Keratinocyte (primary cell): ENCODE data around the gene TTC8. TPM values are rescaled to one million over a fixed set of nuclear protein-coding genes. Genes with fewer than 3 reads are reported as not detected.

Experiments used
- DNase-seq: peaks from one replicate; pipeline ENCODE4 v3.0.0-alpha.2; 2011; ENCODE audit warnings: low read depth, missing footprints, low spot score
- FAIRE-seq: peaks from 2 replicates; lab custom pipeline; 2011; peaks lifted over from hg19 to GRCh38; lab: Jason Lieb, UNC
- H2AFZ ChIP-seq: 2 replicates; pipeline ENCODE4 v1.6.0; 2012; ENCODE audit warnings: low read length, control low read depth, inconsistent platforms; ENCODE audit not compliant: control insufficient read depth
- H3K27ac ChIP-seq: 2 replicates; pipeline ENCODE4 v1.5.1; 2011; ENCODE audit warnings: low read length; ENCODE audit not compliant: control insufficient read depth, insufficient read depth
- H3K27me3 ChIP-seq: 3 replicates; pipeline ENCODE4 v1.6.0; 2011; ENCODE audit warnings: low read length; ENCODE audit not compliant: control insufficient read depth, insufficient read depth; ENCODE audit errors: extremely low read depth
- H3K36me3 ChIP-seq, 2 experiments: 2 replicates in 1 of 2; 3 replicates in 1 of 2; pipeline ENCODE4 v1.5.1; 2011; ENCODE audit warnings: low read length in 2 of 2, mild to moderate bottlenecking in 1 of 2; ENCODE audit not compliant: control insufficient read depth in 2 of 2, insufficient read depth in 2 of 2; ENCODE audit errors: extremely low read depth in 1 of 2
- H3K4me1 ChIP-seq: 3 replicates; pipeline ENCODE4 v1.5.1; 2011; ENCODE audit warnings: low read length; ENCODE audit not compliant: control insufficient read depth, insufficient read depth; ENCODE audit errors: extremely low read depth
- H3K4me2 ChIP-seq: 3 replicates; pipeline ENCODE4 v1.6.0; 2011; ENCODE audit warnings: low read depth, low read length; ENCODE audit not compliant: control insufficient read depth, insufficient read depth; ENCODE audit errors: extremely low read depth
- H3K4me3 ChIP-seq, 3 experiments: fragments of 200-600 bp in 1 of 3; sonication (generic) in 1 of 3; 2 replicates in 2 of 3; 3 replicates in 1 of 3; pipeline ENCODE4 v1.5.1; 2011 to 2016; ENCODE audit warnings: low read length in 3 of 3, mild to moderate bottlenecking in 3 of 3, control low read depth in 2 of 3, inconsistent platforms in 1 of 3, low read depth in 1 of 3, mixed read lengths in 1 of 3, mixed run types in 1 of 3, moderate library complexity in 1 of 3; ENCODE audit not compliant: control insufficient read depth in 2 of 3, insufficient read depth in 2 of 3; ENCODE audit errors: extremely low read depth in 1 of 3
- H3K79me2 ChIP-seq: 2 replicates; pipeline ENCODE4 v1.6.0; 2012; ENCODE audit warnings: low read length; ENCODE audit not compliant: control insufficient read depth, insufficient read depth
- H3K9ac ChIP-seq: 3 replicates; pipeline ENCODE4 v1.6.0; 2011; ENCODE audit warnings: low read length; ENCODE audit not compliant: control insufficient read depth, insufficient read depth; ENCODE audit errors: extremely low read depth
- H3K9me1 ChIP-seq: 3 replicates; pipeline ENCODE4 v1.6.0; 2011; ENCODE audit warnings: low read length; ENCODE audit not compliant: control insufficient read depth, insufficient read depth; ENCODE audit errors: extremely low read depth
- H3K9me3 ChIP-seq: 2 replicates; pipeline ENCODE4 v1.5.1; 2012; ENCODE audit warnings: low read depth, low read length; ENCODE audit not compliant: control insufficient read depth
- H4K20me1 ChIP-seq: 3 replicates; pipeline ENCODE4 v1.6.0; 2011; ENCODE audit warnings: low read length; ENCODE audit not compliant: control insufficient read depth, insufficient read depth; ENCODE audit errors: extremely low read depth
- EZH2 ChIP-seq: IDR thresholded peaks from one replicate; pipeline ENCODE4 v1.6.1; 2012; ENCODE audit warnings: inconsistent platforms, mild to moderate bottlenecking, low read length, moderate library complexity
- dilution Hi-C: fragments of 300-500 bp; cut with MboI; formaldehyde crosslinking; loops from one replicate; pipeline ENCODE4 v1.7.0; 2020; ENCODE audit warnings: low sequenced_read_pairs; ENCODE audit not compliant: extremely low pct_ligation_motif_present
- polyA plus RNA-seq, 5 experiments: library from polyadenylated mRNA; depleted of rRNA in 3 of 5; stranded (reverse) in 3 of 5; stranded (forward) in 1 of 5; unstranded in 1 of 5; fragments of >200 nt; gene quantifications; 1 replicate in 1 of 5; 2 replicates in 3 of 5; 3 replicates in 1 of 5; pipeline versions ENCODE4 v1.2.1 to v1.2.3, GENCODE V29; 2011 to 2012; ENCODE audit warnings: missing spikeins in 2 of 5, low read depth in 1 of 5, low replicate concordance in 1 of 5
- TF ChIP-seq, protein P1 (sequence below), 3 experiments: IDR thresholded peaks in 1 of 3; conservative IDR thresholded peaks in 1 of 3; optimal IDR thresholded peaks in 1 of 3; 2 replicates in 2 of 3; 3 replicates in 1 of 3; pipeline versions ENCODE3 to v1.5.1; 2011; ENCODE audit warnings: low read length in 3 of 3, mild to moderate bottlenecking in 3 of 3, moderate library complexity in 2 of 3, control low read depth in 1 of 3, inconsistent platforms in 1 of 3; ENCODE audit not compliant: insufficient read depth in 2 of 3; ENCODE audit errors: extremely low read depth in 1 of 3

TTC8 gene
- polyA plus RNA-seq, 1 donor (not counting 4 experiments of a cell fraction or from before 2014, with no cell fraction given): 43.0 TPM

DNA sequence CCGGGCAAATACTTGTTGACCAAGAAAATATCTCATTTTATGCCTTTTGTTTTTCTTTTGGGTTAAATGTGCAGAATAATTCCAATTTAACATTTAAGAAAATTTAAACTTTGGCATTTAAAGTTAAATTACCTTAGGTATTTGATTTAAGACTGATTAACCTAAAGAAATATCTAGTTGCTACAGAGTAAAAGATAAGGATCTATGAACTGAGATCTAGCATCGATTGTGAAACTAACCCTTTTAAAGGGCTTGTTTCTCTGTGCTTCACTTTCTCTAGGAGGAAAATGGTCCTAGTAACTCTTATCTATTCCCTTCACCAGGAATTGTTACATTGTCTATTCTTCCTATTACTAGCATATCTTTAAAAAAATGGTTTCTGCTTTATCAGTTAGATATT is 2.6 kb upstream of the TTC8 start:
- FAIRE-seq (no peak), DNase-seq (no peak)
- no peaks in the 10 kb centered on the region for H3K9me3 ChIP-seq
- H2AFZ ChIP-seq: no peak overlapping the region
- H3K4me3 ChIP-seq: no peak overlapping the region
- H3K9ac ChIP-seq: no peak overlapping the region
- no peak for TF ChIP-seq EZH2
- TF ChIP-seq, protein P1, sequence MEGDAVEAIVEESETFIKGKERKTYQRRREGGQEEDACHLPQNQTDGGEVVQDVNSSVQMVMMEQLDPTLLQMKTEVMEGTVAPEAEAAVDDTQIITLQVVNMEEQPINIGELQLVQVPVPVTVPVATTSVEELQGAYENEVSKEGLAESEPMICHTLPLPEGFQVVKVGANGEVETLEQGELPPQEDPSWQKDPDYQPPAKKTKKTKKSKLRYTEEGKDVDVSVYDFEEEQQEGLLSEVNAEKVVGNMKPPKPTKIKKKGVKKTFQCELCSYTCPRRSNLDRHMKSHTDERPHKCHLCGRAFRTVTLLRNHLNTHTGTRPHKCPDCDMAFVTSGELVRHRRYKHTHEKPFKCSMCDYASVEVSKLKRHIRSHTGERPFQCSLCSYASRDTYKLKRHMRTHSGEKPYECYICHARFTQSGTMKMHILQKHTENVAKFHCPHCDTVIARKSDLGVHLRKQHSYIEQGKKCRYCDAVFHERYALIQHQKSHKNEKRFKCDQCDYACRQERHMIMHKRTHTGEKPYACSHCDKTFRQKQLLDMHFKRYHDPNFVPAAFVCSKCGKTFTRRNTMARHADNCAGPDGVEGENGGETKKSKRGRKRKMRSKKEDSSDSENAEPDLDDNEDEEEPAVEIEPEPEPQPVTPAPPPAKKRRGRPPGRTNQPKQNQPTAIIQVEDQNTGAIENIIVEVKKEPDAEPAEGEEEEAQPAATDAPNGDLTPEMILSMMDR (optimal IDR thresholded peaks at IDR 0.05 in 1 of 3, IDR thresholded peaks at IDR 0.05 in 1 of 3, conservative IDR thresholded peaks at IDR 0.05 in 1 of 3; ENCODE audit: extremely low read depth in 1 of 3, insufficient read depth in 2 of 3, low read length in 3 of 3): no peak
- no peaks in the 10 kb centered on the region for H3K36me3 ChIP-seq
- H3K79me2 ChIP-seq: peaks cover 6% of the 10 kb centered on the region
- dilution Hi-C loops: no loop called here
- H3K9me1 ChIP-seq: no peaks in the 10 kb centered on the region
- no peaks in the 10 kb centered on the region for H3K27me3 ChIP-seq
- H4K20me1 ChIP-seq: no peaks in the 10 kb centered on the region
- no peak overlapping the region for H3K27ac ChIP-seq
- no peak overlapping the region for H3K4me2 ChIP-seq
- H3K4me1 ChIP-seq: peaks cover 6% of the 10 kb centered on the region

DNA sequence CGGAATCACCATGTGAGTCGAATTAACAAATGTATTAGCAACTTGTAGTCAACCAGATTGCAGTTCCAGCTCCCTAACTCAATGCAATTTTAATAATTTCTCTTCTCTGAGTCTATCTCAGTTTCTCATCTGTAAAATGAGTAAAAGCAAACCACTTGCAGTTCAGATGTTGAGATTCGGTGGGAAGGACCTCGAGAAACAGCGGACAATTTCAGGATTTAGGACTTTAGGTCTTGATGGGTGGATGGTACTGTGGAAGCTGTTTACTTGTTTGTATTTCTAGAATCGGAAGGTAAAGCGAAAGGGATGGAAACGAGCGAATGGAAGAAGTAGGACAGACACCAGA is 510 bp upstream of the TTC8 start:
- Histone ChIP-seq H3K36me3 (no peaks in the 10 kb centered on the region), H3K79me2 (peaks cover 12% of the 10 kb centered on the region), H3K9ac (peak overlapping the region; percentile 87), H3K9me1 (no peaks in the 10 kb centered on the region), H2AFZ (peak overlapping the region; percentile 100), H3K4me3 (peak overlapping the region; percentile 66 to 93 (median 91)), H3K27ac (peak overlapping the region; percentile 91), H3K4me1 (peaks cover 12% of the 10 kb centered on the region), H3K4me2 (peak overlapping the region; percentile 98), H4K20me1 (no peaks in the 10 kb centered on the region), H3K9me3 (no peaks in the 10 kb centered on the region), H3K27me3 (no peaks in the 10 kb centered on the region)
- dilution Hi-C loops: no loop called here
- FAIRE-seq (no peak), DNase-seq (no peak)
- TF ChIP-seq, protein P1 (optimal IDR thresholded peaks at IDR 0.05 in 1 of 3, IDR thresholded peaks at IDR 0.05 in 1 of 3, conservative IDR thresholded peaks at IDR 0.05 in 1 of 3; ENCODE audit: extremely low read depth in 1 of 3, insufficient read depth in 2 of 3, low read length in 3 of 3): no peak
- TF ChIP-seq EZH2: no peak
